PC-3 (cell line): ENCODE data around the gene PTPN1. TPM values are rescaled to one million over a fixed set of nuclear protein-coding genes. Genes with fewer than 3 reads are reported as not detected.
A peak's percentile ranks its signal among the peaks of the same experiment; 100 is the strongest.

Experiments
- ATAC-seq: fragments of 200-7000 bp; cut with Tn5 transposase; 2 replicates; pipeline ENCODE4 v1.9.1; 2020; ENCODE audit warnings: mild to moderate bottlenecking, moderate library complexity
- BruUV-seq: library from RNA; stranded (reverse); fragments of 400-500 nt; replicated peaks from 2 replicates; lab custom pipeline; 2021; lab: Mats Ljungman, UMichigan
- CTCF ChIA-PET: fragments of 300-600 bp; sonication (Branson Sonifier 250); formaldehyde crosslinking; loops from one replicate; lab custom pipeline; 2022; ENCODE audit warnings: antibody characterized with exemption; lab: Charles Lee
- POLR2A ChIA-PET: fragments of 300-600 bp; sonication (Branson Sonifier 250); formaldehyde crosslinking; loops from one replicate; lab custom pipeline; 2022; ENCODE audit warnings: antibody characterized with exemption; ENCODE audit not compliant: unreplicated experiment; lab: Charles Lee
- DNase-seq: peaks from one replicate; pipeline ENCODE4 v3.0.0-alpha.2; 2015
- H2AFZ ChIP-seq: fragments of 300-600 bp; sonication (generic); 2 replicates; pipeline ENCODE4 v1.6.0; 2016; ENCODE audit warnings: antibody characterized with exemption, low read length
- H3F3A ChIP-seq: fragments of 300-600 bp; sonication (generic); one replicate; pipeline ENCODE4 v1.6.0; 2017; ENCODE audit warnings: antibody characterized with exemption, low read length, control low read depth, mild to moderate bottlenecking; ENCODE audit not compliant: unreplicated experiment
- H3K27ac ChIP-seq: fragments of 300-600 bp; sonication (generic); 2 replicates; pipeline ENCODE4 v1.5.1; 2016; ENCODE audit warnings: mild to moderate bottlenecking, low read length
- H3K27me3 ChIP-seq: fragments of 300-600 bp; sonication (generic); 2 replicates; pipeline ENCODE4 v1.6.1; 2016; ENCODE audit warnings: low read length, mixed read lengths
- H3K36me3 ChIP-seq: fragments of 300-600 bp; sonication (generic); 2 replicates; pipeline ENCODE4 v1.6.1; 2016; ENCODE audit warnings: low read depth, mixed run types, low read length, mixed read lengths
- H3K4me1 ChIP-seq: fragments of 300-600 bp; sonication (generic); 2 replicates; pipeline ENCODE4 v1.5.1; 2016; ENCODE audit warnings: low read length; ENCODE audit not compliant: insufficient read depth
- H3K4me2 ChIP-seq: fragments of 300-600 bp; sonication (generic); 2 replicates; pipeline ENCODE4 v1.6.0; 2016; ENCODE audit warnings: low read length
- H3K4me3 ChIP-seq: fragments of 300-600 bp; sonication (generic); 2 replicates; pipeline ENCODE4 v1.5.1; 2016; ENCODE audit warnings: mild to moderate bottlenecking, low read length, mixed read lengths
- H3K79me2 ChIP-seq: fragments of 300-600 bp; sonication (generic); 2 replicates; pipeline ENCODE4 v1.6.1; 2017; ENCODE audit warnings: low read length, mixed read lengths
- H3K9ac ChIP-seq: fragments of 300-600 bp; sonication (generic); 2 replicates; pipeline ENCODE4 v1.6.0; 2016; ENCODE audit warnings: mild to moderate bottlenecking, low read length
- H3K9me2 ChIP-seq: fragments of 300-600 bp; sonication (generic); replicated peaks from 2 replicates; pipeline ENCODE4 v1.6.1; 2016; ENCODE audit warnings: mixed run types, low read length, mixed read lengths
- H3K9me3 ChIP-seq: fragments of 300-600 bp; sonication (generic); 2 replicates; pipeline ENCODE4 v1.6.1; 2016; ENCODE audit warnings: low read length, mixed read lengths
- H4K20me1 ChIP-seq: fragments of 300-600 bp; sonication (generic); 2 replicates; pipeline ENCODE4 v1.6.1; 2016; ENCODE audit warnings: low read length, mixed read lengths
- EZH2 ChIP-seq: fragments of 300-600 bp; sonication (generic); IDR thresholded peaks from one replicate; pipeline ENCODE4 v1.6.1; 2017; ENCODE audit warnings: antibody characterized with exemption, mild to moderate bottlenecking, low read length; ENCODE audit not compliant: unreplicated experiment
- EZH2phosphoT487 ChIP-seq: fragments of 300-600 bp; sonication (generic); IDR thresholded peaks from 2 replicates; pipeline ENCODE4 v1.6.1; 2018; ENCODE audit warnings: mild to moderate bottlenecking, antibody characterized with exemption, low read length, borderline replicate concordance
- intact Hi-C: fragments of 100-400 bp; cut with micrococcal nuclease; formaldehyde crosslinking; loops from 2 replicates; pipeline ENCODE4 v1.9.0; 2023
- total RNA-seq: library from RNA; depleted of rRNA; stranded (reverse); fragments of >200 nt; gene quantifications from 2 replicates; pipeline ENCODE4 v1.2.3, GENCODE V29; 2014
- TF ChIP-seq, protein P1 (sequence below): fragments of 300-600 bp; sonication (generic); conservative IDR thresholded peaks from 2 replicates; pipeline ENCODE4 v1.5.1; 2017; ENCODE audit warnings: antibody characterized with exemption, low read depth, mild to moderate bottlenecking, low read length

Gene PTPN1
- total RNA-seq, 1 experiment from 2014 or later = 47.7 TPM

DNA sequence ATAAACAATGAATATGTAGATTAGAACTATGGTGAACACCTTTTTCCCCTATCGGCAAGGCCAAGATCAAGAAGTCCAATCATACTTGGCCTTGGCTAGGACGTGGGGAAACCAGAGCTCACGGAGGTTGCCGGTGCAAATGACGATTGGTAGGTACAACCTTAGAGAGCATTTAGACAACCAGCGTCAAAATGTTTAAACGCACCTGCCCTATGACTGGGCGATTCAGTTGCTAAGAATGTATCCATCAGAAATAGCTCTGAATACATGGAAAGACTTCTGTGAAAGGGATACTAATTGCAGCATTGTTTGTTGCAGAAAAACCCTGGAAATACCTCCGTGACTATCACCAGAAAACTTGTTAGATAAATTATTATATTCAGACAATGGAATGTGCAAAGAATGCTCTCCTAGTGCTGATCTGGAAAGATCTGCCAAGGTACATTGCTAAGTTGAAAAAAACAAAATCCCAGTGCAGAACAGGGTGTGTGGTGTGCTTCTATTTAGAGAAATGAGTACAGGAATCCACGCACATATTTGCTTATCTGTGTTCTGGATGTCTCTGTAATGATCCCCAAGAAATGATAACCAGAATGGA is 48.0 kb upstream of the PTPN1 start:
- Histone ChIP-seq H3K79me2 (no peaks in the 10 kb centered on the region), H3K9ac (no peak overlapping the region), H2AFZ (no peak overlapping the region), H3K27ac (no peak overlapping the region), H3K9me2 (0 out of 2 replicates have a peak, but pooled peaks cover 5% of the 10 kb centered on the region), H4K20me1 (no peaks in the 10 kb centered on the region), H3F3A (no peaks in the 10 kb centered on the region), H3K36me3 (no peaks in the 10 kb centered on the region), H3K4me3 (no peak overlapping the region), H3K9me3 (no peaks in the 10 kb centered on the region), H3K4me2 (no peak overlapping the region), H3K4me1 (peaks cover 7% of the 10 kb centered on the region; the same call in 1 of the 2 replicates), H3K27me3 (no peaks in the 10 kb centered on the region)
- TF ChIP-seq EZH2phosphoT487 (no peak), EZH2 (no peak)
- TF ChIP-seq, protein P1, sequence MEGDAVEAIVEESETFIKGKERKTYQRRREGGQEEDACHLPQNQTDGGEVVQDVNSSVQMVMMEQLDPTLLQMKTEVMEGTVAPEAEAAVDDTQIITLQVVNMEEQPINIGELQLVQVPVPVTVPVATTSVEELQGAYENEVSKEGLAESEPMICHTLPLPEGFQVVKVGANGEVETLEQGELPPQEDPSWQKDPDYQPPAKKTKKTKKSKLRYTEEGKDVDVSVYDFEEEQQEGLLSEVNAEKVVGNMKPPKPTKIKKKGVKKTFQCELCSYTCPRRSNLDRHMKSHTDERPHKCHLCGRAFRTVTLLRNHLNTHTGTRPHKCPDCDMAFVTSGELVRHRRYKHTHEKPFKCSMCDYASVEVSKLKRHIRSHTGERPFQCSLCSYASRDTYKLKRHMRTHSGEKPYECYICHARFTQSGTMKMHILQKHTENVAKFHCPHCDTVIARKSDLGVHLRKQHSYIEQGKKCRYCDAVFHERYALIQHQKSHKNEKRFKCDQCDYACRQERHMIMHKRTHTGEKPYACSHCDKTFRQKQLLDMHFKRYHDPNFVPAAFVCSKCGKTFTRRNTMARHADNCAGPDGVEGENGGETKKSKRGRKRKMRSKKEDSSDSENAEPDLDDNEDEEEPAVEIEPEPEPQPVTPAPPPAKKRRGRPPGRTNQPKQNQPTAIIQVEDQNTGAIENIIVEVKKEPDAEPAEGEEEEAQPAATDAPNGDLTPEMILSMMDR = no peak
- BruUV-seq = no TSS peak
- POLR2A ChIA-PET = no interaction called here
- ATAC-seq = no peak
- CTCF ChIA-PET = no interaction called here
- intact Hi-C loops = loop anchor here (5.0 kb wide), 3 partner anchors 40 to 155 kb away; no protein-coding TSS in a partner anchor
- no peak for DNase-seq

DNA sequence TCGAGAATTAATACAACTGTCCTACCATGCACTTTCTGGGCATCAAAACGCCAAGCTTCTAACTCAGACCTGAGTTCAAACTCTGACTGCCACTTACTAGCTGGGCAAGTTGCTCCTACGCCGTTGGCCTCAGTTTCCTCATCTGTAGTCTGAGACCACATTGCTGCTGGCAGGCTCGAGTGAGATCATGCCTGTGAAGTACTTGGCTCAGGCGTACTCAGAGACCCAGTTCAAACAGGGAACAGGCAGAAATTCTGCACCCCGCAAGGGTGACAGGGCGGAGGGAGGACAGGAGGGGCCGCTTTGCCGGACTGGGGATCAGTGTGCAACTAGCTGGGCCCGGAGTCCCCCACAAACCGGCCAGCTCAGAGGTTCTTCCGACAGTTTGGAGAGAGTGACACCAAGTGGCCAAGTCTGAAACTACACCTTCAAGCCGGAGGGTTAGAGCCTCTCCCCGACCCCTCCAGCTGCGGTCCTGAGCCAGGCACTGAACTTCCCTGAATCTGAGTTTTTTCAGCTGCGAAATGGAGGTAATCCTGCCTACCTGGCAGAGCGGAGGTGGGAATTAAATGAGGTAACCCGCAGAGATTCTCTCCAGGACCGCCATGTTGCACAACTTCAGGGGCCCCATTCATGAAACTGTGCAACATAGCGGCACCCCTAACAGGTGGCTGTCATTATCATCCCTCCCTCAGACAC is 46.0 kb upstream of the PTPN1 start:
- Histone ChIP-seq H4K20me1 (no peaks in the 10 kb centered on the region), H3F3A (no peaks in the 10 kb centered on the region), H3K4me1 (peaks cover 7% of the 10 kb centered on the region; the same call in 1 of the 2 replicates), H3K27me3 (no peaks in the 10 kb centered on the region), H3K27ac (no peak overlapping the region), H3K36me3 (no peaks in the 10 kb centered on the region), H3K9me3 (no peaks in the 10 kb centered on the region), H3K9me2 (0 out of 2 replicates have a peak, but pooled peaks cover 1% of the 10 kb centered on the region), H3K79me2 (no peaks in the 10 kb centered on the region), H2AFZ (peak overlapping the region; percentile 76), H3K9ac (no peak overlapping the region; the same call in 1 of the 2 replicates), H3K4me3 (peak overlapping the region; percentile 53), H3K4me2 (peak overlapping the region; percentile 82)
- ChIA-PET POLR2A (no interaction called here), CTCF (interaction anchor here (0.6 to 1.1 kb wide), 4 partner anchors 66 to 343 kb away, joined by 3 to 4 read pairs (median 3); no protein-coding TSS in a partner anchor)
- peak; percentile 76 for DNase-seq
- TF ChIP-seq EZH2 (no peak), EZH2phosphoT487 (no peak)
- TF ChIP-seq, protein P1 = peak; percentile 92
- intact Hi-C loops = loop anchor here (1.0 to 5.0 kb wide), 4 partner anchors 42 to 278 kb away; no protein-coding TSS in a partner anchor
- BruUV-seq = no TSS peak
- ATAC-seq = peak; percentile 73
